ENCODE data around the gene RNU1-3.
"Not testable (repeated sequence)": the region's sequence is repeated elsewhere in the genome, so short reads cannot be mapped to it uniquely, and the experiment has no call there.

DNA sequence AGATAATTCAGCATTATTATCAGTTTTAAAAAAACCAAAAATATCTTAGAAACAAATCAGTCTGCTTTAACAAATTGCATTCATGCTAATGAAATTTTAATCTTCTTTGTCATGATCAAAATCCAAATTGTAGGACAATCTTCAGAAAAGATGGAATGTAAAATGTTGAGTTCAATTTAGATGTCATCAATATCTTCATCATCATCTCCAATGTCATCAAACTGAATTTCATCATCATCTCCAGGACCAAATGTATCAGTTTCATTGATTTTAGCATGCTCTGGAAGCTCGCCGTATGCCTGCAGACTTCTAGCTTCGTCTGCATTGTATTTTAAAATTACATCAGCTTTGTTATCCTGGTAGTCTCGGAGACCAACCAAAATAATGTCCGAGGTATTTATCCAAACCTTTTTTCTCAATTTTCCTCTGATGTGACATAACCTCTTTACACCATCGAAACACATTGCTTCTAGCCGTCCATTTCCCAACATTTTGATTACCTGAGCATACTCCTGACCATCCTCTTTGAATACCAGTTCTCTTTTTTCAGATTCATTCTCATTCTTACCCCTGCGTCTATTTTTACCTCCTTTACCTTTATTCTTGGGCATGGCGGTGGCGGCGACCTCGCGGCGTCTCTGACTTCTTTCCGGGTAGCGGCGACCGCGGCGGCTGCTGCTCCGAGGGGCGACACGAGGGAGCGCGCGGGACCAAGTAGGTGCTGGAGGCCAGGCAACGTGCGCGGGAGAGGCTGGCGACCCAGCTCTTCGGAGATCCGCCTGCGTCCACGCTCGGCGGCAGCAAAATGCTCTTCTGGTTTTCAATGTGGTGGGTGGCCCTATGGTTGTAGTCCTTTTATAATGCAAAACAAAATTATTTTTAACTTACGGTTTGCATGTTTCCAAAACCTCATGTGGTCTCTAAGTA, 19.0 kb upstream of the RNU1-3 start:
- TF ChIP-seq, protein P1, sequence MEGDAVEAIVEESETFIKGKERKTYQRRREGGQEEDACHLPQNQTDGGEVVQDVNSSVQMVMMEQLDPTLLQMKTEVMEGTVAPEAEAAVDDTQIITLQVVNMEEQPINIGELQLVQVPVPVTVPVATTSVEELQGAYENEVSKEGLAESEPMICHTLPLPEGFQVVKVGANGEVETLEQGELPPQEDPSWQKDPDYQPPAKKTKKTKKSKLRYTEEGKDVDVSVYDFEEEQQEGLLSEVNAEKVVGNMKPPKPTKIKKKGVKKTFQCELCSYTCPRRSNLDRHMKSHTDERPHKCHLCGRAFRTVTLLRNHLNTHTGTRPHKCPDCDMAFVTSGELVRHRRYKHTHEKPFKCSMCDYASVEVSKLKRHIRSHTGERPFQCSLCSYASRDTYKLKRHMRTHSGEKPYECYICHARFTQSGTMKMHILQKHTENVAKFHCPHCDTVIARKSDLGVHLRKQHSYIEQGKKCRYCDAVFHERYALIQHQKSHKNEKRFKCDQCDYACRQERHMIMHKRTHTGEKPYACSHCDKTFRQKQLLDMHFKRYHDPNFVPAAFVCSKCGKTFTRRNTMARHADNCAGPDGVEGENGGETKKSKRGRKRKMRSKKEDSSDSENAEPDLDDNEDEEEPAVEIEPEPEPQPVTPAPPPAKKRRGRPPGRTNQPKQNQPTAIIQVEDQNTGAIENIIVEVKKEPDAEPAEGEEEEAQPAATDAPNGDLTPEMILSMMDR (IDR thresholded peaks at IDR 0.05): not testable (repeated sequence)
- not testable (repeated sequence) for TF ChIP-seq POLR2A (IDR thresholded peaks at IDR 0.05)

Data from uterus (tissue), 2 donors.